HG03439 (cell line): ENCODE results near the gene VAC14.

Experiments used
- ATAC-seq: cut with Tn5 transposase; IDR thresholded peaks from one replicate; pipeline ENCODE4 v1.9.1; 2021; ENCODE audit warnings: mild to moderate bottlenecking, moderate library complexity; ENCODE audit not compliant: unreplicated experiment

VAC14 gene

DNA sequence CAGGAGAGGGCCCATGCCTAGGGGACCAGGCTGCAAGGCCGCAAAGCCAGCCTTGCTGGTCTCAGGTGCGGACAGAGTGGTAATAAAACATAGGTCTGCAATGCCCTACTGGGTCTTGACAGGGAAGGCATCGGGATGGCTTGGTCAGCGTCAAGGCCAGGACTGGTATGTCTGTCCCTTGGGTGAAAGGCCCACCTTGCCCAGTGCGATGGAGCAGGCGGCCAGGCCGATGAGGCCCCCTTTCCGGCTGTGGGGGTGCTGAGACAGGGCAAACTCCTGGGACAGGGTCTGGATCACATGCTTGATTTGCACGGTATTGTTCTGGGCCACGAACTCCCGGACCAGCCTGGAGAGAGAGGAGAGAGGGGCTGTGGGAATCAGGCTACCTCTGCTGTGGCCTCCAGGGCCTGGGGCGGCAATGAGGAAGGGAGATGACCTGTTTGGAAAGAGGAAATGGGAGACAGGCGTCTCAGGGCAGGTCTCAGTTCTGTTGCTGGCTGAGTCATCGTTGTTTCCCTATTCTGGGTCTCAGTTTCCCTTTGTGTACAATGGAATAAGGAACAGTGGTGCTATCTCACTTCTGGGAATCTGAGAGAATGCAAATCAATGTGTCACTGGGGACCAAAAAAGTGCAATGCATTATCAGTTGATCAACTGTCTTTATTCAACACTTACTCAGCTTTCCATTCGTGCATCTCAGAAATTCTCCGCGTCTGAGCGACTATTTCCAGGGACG lies 14.8 kb downstream of the VAC14 start:
- ATAC-seq, result no peak

DNA sequence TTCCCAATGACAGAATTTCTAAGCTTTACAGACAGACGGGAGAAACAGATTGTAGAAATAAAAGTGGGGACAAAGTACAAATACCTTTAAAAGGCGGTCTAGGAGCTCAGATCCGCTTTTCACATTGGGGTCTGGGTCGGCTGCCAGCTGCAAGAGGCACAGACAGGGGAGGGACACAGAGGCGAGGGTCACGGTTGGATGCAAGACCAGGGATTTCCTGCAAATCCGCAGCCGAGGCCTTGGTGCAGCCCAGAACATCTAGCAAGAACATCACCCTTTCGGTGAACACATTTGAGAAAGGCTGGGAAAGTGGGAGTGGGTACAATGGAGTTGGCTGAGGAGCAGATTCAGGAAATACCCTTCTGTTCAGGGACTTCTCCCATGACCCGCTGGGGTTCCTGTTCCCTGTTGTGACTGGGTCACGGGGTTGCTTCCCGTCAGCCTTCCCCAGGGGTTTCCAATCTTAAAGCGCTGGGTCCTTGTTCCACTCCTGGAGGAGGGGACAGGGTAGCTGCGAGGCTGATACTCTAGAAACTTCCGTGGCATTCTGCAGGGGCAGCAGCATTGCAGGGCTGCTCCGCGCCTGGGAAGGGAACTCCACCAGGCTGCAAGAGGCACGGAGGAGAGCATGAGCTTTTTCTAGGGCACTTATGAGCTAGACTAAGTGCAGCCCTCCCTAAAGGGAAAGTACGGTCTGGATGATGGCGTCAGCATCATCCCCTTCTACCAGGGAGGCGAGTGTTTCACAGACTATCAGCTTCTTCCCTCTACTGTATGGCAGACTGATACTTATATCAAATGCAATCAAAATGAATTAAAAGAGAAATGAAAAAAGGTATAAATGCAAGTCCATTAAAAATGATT lies 16.0 kb downstream of the VAC14 start:
- no peak for ATAC-seq

DNA sequence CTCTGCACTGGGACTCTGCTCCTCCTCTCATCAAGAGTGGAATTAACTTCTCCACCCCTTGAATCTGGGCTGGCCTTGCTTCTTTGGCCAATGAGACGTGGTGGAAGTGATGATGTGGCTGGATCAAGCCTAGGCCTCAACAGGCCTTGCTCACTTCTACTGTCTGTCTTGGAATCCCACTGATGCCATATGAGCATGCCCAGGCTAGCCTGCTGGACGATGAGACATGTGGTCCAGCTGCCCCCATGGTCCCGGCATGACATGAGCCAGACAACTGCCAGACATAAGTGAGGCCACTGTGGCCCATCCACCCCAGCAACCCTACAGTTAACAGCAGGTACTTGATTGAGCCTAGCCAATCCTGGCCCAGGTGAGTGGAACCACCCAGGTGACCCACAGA lies 18.7 kb downstream of the VAC14 start:
- no peak for ATAC-seq

DNA sequence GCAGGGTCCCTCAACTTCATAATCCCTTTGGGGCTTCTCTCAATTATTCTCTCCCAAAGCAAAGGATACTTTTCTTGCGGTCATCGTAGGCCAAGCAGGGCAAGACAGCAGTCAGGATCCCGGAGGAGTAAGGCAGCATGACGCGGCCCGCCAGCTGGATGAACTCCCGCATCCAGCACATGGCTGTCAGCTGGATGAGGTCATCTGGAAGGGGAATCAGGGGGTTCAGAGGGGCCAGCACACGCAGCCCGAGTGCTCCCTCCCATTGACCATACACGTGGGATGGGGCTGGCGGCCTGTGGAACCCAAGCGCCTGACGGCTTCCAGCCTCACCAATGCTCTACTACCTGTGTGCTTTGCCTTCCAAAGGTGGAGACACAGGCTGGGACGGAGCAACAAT lies 19.2 kb downstream of the VAC14 start:
- ATAC-seq, result no peak

GRCh38 chr16:70780546-70780945 lies 20.4 kb downstream of the VAC14 start:
- no peak for ATAC-seq

GRCh38 chr16:70779361-70779760 lies 21.6 kb downstream of the VAC14 start:
- ATAC-seq, result no peak

DNA sequence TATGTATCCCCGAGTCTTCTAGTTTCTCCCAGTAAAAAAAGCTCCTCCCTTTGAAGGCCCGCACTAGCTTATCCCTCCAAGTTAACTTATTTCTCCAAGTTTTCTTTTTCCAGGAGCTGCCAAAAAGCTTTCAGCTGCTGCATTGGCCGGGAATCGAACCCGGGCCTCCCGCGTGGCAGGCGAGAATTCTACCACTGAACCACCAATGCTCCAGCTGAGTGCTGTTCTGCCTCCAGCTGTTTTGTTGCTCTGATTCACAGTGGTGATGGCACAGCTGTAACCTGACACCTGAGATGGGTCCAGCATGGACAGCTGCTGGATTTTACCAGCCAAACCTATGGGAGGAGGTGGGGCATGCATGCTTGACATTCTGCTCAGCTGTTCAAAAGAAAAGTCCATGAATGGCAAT lies 22.1 kb downstream of the VAC14 start:
- ATAC-seq, result no peak

GRCh38 chr16:70777973-70778406 lies 23.0 kb downstream of the VAC14 start:
- no peak for ATAC-seq

- ATAC-seq, result no peak
These were observed 23.5 kb downstream of the VAC14 start for GRCh38 chr16:70777496-70777895.

DNA sequence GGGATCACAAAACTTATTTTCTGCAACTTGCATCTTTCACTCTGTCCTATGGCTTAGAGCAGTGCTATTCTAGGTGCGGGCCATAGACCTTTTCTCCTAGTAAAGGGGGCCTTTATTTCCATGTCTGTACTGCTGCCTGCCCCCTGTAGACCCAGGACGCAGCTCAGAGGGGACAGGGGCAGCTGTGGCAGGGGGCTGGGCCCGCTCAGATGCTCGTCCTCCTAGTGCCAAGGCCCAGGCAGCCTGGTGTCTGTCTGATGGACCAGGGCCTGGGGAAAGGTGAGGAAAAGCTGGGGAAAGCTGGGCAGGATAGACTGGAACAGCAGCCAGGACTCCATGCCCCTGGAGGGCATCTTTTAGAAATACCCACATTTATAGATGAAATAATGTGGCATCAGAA lies 25.6 kb downstream of the VAC14 start:
- ATAC-seq, result no peak

DNA sequence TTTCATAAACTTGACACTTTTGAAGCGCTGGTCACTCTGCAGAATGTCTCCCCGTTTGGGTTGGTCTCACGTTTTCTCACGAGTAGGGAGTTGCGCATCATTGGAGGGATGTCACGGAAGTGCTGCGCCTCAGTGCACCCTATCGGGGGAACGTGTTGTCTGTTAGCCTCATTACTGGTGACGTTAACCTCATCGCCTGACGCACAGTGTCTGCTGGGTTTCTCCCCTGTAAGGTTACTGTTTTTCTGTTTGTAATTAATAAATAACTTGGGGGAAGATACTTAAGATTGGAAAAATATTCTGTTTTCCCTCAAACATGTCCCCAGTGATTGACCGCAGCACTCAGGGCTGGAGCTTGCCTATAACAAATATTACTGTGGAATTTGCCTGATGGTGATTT lies 26.7 kb downstream of the VAC14 start:
- ATAC-seq, result no peak

GRCh38 chr16:70772493-70772892 lies 28.5 kb downstream of the VAC14 start:
- no peak for ATAC-seq

DNA sequence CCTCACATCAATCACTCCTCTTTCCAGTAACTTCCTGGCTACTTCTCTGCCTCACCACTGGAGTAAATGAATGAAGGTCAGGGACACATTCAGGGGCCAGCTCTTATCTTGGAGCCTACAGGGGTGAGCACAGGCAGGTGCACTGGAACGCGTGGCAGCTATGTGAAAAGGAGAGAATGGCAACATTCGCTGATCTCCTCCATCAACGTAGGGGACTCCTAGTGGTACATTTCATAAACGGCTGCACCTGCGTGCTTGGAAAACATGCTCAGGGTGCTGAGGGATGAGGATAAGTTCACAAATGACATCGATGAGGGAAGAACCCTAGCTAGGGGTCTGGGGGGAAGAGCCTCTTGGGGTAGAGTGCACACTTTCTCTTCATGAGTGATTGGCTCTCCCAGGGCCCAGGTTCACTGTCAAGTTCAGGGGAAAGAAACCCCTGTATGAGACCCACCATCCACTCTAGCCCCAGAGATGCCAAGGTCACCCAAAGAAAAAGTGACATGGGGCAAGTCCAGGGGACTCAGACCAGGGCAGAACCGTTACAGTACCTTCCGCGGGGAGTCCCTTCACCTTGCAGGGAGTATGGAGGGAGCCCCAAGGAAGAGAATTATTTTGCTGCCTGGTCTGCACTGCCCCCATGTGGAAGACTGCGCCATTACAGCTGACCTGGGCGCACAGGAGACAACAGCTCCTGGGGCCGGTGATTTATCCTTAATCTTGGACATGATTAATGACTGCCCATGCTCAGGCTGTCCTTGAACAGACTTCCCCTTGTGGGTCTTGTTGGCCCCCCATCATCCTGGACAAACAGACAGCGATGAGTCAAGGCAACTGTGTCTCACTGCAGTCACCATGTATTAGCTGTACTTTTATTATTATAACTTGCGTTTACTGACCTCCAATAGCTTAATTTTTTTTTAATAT lies 30.1 kb downstream of the VAC14 start:
- ATAC-seq, result peak; percentile 47

DNA sequence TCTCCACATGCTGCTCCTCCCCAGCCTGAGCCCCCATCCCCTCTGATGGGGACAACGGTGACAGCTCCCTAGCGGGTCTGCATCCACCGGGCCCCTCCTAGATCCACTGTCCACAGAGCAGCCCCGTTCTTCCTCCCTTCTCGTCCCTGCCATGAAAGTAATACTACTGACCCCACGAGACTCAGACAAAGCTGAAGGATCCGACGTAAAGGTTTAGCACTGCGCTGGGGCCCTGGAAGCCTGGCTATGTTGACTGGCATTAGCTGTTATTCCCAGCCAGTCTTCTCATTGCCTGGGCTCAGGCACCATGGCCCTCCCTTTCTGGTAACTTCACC lies 30.7 kb downstream of the VAC14 start:
- ATAC-seq, result no peak

- no peak for ATAC-seq
These were observed 31.2 kb downstream of the VAC14 start for GRCh38 chr16:70769761-70770160.

GRCh38 chr16:70769131-70769530 lies 31.8 kb downstream of the VAC14 start:
- no peak for ATAC-seq

DNA sequence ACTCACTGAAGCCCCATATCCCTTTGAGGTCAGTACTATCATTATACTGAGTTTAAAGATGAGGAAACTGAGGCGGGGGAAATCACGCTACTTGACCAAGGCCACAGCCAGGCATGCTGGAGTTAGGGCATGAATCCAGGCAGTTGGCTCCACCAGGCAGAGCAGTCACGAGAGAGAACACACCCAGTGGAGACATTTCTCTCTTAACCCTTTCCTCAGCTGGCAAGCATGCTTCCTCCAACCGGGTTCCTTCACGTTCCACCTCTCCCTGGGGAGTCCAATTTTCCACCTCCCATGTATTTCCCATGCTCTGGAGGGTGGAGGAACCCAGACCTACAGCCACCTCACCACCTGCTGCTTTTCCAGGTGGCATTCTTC lies 32.8 kb downstream of the VAC14 start:
- ATAC-seq, result no peak

DNA sequence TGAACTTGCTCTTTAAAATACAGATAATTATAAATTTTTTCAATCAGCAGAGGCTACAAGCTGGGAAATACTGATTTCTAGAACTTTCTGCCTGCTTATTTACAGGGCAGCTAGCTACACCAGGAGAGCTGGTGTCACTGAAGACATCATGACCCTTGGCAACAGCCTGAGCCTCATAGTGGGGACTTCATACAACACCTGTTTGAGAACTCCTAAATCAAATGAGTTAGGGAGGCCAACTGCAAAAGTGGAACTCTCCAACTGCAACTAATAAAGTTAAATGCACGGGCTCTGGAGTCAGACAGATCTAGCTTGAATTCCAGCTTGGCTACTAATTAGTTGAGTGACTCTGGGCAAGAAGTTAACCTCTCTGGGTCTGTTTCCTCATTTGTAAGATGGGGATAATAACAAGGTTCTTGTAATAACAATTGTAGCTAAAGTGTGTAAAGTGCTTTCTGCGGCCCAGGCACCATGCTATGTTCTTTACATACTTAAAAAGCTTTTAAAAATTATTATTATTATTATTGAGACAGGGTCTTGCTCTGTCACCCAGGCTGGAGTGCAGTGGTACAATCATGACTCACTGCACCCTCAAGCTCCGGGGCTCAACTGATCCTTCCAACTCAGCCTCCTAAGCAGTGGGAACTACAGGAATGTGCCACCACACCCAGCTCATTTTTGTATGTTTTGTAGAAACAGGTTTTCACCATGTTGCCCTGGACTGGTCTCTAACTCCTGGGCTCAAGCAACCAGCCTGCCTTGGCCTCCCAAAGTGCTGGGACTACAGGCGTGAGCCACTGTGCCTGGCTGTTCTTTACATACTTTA lies 33.4 kb downstream of the VAC14 start:
- ATAC-seq, result no peak

GRCh38 chr16:70766658-70767057 lies 34.3 kb downstream of the VAC14 start:
- no peak for ATAC-seq

DNA sequence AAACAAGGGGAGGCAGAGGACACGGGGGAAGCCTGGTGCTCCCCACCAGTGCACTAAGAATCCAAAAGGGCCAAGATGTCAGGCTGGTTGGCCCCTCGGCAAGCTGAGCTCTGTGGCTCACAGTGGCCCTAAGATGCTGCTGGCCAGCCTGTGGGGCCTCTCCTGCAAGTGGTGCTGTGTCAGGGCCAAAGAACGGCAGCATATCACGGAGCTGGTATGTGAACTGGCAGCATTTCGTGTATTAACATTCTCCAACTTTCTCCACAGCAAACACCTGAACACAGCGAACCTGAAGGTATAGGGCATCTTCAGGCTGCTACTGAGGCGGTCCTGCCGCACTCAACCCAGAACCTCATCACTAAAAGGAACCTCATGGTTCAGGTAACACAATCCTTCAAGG lies 34.8 kb downstream of the VAC14 start:
- no peak for ATAC-seq

DNA sequence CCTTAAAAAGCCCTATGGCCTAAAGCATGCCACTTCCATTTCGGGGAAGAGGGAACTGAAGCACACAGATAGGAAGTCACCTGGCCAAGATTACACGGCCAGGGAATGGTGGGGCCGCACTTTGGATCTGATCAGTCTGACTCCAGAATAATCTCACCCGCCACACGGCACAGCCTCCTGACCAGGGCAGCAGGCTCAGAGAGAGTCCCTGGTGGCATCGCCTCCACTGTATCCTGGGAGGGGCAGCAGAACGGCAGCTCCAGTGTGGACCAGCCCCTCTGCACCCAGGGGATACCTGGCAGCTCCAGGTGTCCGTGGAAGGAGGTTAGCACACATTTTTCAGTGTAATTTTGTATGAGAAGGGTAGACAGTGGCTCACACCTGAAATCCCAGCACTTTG lies 35.5 kb downstream of the VAC14 start:
- no peak for ATAC-seq
